GM21786 (cell line): ENCODE results near the gene SLC6A8.
"Not testable (repeated sequence)": the region's sequence is repeated elsewhere in the genome, so short reads cannot be mapped to it uniquely, and the experiment has no call there.

Experiments used
- ATAC-seq: cut with Tn5 transposase; IDR thresholded peaks from one replicate; pipeline ENCODE4 v1.9.1; 2021; ENCODE audit not compliant: unreplicated experiment

The SLC6A8 gene

DNA sequence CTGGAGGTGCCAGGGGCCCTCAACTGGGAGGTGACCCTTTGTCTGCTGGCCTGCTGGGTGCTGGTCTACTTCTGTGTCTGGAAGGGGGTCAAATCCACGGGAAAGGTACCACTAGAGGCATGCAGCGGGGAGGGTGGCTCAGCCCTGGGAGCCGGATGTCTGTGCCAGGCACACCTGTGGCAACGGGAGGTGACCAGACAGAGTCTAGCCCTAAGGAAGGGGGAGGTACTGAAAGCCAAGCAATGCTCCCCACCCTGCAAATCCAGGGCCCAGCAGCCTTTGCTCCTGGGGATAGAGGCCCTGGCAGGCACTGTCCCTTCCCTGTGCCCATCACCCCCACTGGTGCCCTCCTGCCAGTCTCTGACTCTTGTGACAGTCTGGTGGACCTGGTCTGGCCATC, 4.3 kb downstream of the SLC6A8 start:
- no peak for ATAC-seq

DNA sequence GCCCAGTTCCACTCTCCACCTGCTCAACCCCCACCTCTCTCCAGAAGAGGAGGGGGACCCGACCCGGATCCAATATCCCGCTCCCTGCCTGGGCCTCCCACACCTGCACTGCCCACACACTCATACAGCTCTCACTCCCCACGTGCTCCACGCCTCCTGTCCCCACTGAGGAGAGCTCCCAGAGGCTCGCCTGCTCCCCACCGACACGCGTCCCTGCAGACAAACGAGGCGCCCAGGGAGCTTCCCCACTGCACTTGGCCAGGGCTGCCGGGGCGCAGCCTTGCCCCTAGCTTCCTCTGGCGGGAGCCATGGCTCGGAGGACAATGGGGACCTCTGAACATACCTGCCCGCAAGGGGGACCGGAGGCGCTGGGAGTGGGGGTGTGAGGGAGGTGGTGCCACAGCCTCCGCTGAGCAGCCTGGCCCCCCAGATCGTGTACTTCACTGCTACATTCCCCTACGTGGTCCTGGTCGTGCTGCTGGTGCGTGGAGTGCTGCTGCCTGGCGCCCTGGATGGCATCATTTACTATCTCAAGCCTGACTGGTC, 5.0 kb downstream of the SLC6A8 start:
- no peak for ATAC-seq

DNA sequence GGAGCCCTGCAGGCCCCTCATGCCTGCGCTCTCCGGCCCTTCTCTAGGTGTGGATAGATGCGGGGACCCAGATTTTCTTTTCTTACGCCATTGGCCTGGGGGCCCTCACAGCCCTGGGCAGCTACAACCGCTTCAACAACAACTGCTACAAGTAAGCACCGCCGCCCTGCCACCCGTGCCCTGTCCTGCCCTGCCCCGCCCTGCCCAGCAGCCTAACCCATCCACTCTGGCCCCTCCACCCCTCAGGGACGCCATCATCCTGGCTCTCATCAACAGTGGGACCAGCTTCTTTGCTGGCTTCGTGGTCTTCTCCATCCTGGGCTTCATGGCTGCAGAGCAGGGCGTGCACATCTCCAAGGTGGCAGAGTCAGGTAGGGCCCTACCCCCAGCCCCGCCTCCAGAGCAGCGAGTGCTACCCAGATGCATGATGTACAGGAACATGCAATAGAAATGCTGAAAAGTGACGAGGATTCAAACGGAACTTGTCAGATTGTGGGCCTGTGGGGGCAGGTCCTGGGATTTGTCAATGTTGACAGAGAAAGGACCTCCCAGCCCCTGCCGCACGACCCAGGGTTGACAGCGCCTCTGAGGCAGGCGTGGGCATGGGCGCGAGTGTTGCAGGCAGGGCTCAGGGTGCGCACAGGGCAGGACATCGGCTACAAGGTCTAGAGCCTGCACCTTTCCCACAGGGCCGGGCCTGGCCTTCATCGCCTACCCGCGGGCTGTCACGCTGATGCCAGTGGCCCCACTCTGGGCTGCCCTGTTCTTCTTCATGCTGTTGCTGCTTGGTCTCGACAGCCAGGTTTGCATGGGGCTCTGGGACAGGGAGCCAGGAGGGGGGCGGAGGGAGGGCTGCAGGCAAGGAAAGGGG, 5.7 kb downstream of the SLC6A8 start:
- ATAC-seq, result no peak

GRCh38 chrX:153694256-153694655, 6.5 kb downstream of the SLC6A8 start:
- not testable (repeated sequence) for ATAC-seq

DNA sequence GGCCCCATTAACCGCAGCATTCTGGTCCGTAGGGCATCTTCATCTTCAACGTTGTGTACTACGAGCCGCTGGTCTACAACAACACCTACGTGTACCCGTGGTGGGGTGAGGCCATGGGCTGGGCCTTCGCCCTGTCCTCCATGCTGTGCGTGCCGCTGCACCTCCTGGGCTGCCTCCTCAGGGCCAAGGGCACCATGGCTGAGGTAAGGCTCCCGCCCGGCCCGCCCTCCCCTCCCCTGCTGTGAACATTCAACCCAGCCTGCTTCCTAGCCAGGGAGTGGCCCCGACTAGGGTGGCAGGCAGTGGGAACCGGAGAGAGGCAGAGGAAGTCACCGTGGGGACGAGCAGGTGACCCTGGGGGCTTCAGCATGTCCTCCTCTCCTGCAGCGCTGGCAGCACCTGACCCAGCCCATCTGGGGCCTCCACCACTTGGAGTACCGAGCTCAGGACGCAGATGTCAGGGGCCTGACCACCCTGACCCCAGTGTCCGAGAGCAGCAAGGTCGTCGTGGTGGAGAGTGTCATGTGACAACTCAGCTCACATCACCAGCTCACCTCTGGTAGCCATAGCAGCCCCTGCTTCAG, 7.1 kb downstream of the SLC6A8 start:
- ATAC-seq, result no peak

- ATAC-seq, result no peak
Measured at GRCh38 chrX:153696100-153696499, 8.4 kb downstream of the SLC6A8 start.

DNA sequence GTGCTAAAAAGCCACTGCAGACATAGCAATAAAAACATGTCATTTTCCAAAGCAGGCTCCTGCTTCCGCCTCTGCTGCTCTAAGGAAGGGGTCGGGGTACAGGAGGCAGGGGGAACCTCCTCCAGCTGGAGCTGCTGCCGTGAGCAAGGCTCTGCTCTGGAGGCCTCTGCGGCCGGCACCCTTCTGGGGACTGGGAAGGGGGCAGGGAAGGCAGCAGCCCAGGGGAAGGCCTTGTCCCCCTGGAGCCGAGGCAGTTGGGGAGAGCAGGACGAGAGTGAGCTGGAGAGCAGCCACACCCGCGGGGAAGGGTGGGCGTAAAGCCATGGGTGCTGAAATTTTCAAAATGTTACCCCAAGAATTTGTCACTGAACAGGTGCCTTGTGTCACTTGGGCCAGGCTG, 8.8 kb downstream of the SLC6A8 start:
- not testable (repeated sequence) for ATAC-seq

DNA sequence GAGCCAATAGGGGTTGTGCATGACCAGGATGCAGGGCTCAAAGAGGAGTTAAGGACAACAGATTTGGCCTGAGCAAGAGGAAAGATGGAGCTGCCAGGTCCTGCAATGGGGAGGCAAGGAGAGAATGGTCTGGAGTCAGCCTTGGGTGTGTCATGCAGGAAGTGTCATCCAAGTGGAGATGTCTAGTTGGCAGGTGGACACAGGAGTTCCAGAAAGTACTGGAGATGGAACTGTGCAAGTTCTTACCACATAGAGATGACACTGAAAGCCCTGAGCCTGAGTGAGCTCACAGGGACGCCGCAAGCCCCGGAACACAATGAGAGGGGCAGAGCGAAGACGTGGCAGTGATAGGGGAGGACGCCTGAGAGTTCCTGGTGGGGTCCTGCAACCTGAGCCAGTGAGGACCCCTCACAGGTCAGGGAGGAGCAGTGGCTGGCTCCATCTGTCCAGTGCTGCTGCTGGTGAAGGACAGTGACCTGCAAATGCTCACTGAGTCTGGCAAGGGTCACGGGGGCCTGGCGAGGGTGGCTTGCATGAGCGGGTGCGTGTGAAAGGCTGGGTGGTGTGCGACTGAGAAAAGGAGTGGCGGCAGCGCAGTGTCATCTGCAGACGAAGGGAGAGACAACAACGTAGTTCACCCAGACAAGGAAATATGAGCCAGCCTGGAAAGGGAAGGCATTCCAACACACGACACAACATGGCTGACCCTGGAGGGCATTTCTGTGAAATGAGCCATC, 9.4 kb downstream of the SLC6A8 start:
- not testable (repeated sequence) for ATAC-seq

DNA sequence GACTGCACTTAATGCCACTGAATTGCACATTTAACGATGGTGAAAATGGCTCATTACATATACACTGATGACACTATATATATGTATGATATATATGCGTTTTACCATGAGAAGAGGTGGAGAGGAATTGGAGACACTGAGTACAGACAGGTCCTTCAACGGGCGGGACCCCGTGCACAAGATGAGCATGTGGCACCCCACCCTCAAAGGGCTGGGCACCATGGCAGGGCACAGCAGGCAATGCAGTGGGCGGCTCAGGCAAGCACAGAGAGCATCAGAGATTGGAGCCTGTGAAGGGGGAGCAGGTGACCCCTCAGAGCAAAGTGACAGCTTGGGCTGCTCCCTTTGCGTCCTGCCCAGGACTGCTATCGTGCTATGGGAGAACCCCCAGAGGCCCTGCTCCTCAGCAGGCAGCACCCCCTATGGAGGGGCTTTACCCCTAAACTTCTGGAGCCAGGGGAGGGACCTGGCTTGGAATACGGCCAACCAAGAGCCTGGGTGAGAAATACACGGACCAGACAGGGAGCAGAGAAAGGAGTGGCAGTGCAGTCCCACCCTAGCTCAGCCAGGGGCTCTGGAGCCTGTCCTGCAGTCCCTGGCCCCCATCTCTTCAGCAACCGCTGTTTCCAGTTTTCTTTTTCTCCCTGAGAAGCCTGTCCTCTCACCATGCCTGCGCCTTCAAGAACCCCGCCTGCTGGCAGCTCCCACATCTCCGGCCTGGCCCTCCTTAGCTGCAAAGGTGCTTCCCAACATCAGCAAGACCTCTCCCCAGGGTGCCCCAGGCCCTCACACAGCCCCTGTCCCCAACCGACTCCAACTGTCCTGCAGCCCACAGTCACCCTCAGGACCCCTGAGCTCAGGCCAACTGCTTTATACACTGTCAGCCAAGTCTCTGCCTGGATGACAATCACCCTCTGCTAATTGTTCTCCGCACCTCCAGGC, 10.5 kb downstream of the SLC6A8 start:
- no peak for ATAC-seq

DNA sequence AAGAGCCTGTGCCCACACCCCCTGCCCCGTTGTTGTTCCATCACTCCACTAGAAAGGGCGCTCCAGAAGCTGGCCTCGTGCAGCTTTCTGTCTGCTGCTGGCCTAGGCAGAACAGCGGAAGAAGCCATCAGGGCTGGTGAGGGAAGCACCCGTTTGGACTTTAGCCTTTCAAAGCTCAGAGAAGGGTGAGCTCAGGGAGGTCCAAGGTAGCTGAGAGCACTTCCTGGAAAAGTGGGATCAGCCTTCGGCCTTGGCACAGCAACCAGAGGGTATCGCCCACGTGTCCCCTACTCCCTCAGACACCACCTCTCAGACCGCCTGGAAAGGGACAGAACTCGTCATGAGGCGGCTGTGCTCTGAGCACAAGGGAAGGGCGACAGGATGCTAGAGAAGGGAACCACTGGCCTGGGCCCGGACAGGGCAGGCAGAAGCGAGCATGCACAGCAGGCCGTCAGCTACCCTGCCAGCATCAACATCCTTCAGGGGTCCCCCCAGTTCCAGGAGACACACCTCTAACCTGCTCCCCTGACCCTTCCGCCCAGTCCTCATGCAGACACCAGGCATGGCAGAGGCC, 11.6 kb downstream of the SLC6A8 start:
- not testable (repeated sequence) for ATAC-seq

DNA sequence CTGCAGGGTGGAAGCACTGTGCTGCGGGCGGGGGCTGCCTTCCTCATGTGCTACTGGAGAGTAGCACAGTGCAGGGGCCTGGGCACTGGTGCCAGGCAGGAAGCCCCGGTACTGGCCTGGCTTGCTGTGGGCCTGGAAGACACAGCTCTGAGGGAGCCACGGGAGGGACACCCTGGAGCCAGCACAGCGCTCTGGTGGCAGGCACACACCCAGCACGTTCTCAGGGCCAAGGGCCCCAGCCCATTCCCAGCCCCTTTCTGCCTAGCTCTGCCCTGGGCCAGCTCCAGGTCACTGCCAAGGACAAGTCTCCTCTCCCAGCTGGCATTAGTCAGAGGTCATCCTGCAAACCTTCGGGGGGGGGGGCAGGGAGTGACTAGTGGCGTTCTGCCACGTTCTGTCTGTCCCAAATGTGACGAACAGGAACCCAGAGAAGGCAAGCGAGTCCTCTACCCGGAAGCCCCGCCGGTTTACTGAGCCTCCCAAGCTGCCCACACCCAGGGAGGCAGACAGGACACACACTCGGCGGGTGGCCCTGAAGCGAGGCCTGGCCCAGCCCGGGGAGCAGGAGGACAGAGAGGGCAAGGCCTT, 12.2 kb downstream of the SLC6A8 start:
- not testable (repeated sequence) for ATAC-seq

- no peak for ATAC-seq
Measured at GRCh38 chrX:153700376-153700945, 12.7 kb downstream of the SLC6A8 start.

DNA sequence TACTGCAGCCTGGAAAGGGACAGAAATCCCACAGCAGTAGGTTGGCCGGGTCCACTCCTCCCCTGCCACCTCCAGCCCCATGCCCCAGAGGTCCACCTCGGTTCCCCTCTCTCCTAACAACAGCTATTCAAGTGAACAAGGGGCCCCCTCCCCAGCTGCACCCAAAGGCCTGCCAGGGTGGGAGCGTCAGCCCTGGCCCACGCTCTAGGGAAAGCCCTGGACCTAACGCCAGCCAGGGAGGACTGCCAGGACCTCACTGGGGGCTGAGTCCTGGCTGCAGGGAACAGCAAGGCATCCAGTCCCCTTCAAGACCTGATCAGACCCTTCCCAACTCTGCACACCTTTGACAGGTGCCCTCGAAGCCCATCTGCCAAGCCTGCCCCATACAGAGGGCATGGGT, 13.2 kb downstream of the SLC6A8 start:
- ATAC-seq, result no peak

DNA sequence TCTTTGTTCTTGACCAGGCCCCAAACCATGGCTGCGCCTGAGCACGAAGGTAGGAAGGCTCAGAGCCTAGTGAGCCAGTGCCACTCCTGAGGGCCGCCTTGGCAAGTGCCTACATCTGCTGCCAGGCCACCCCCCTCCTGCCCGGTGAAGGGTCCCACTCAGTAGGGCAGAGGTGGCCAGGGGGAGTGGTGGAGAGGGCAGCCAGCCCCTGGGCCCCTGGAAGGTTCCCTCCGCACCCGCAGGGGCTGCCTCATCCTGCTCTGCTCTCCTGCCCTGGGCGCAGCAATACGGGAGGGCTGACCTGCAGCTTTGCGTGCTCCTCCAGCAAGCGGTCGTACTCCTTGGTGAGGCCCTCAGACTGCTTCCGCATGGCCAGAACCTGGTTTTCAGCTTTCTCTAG, 14.0 kb downstream of the SLC6A8 start:
- ATAC-seq, result no peak

GRCh38 chrX:153702336-153703035, 14.8 kb downstream of the SLC6A8 start:
- no peak for ATAC-seq

DNA sequence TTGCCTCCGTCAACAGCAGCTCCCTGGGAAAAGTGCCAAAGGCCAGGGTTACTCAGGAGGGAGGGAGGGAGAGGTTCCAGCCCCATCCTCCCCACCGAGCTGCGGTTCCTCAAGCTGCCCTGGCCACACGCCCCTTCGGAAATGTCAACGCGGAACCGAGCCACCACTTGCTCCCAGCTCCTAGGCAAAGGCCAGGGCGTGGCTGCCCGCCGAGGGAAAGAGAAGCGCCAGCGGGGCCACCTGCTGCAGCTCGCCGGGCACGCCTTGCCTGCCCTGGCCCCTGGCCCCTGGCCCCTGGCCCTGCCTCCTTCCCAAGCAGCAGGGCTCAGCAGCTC, 15.3 kb downstream of the SLC6A8 start:
- no peak for ATAC-seq

DNA sequence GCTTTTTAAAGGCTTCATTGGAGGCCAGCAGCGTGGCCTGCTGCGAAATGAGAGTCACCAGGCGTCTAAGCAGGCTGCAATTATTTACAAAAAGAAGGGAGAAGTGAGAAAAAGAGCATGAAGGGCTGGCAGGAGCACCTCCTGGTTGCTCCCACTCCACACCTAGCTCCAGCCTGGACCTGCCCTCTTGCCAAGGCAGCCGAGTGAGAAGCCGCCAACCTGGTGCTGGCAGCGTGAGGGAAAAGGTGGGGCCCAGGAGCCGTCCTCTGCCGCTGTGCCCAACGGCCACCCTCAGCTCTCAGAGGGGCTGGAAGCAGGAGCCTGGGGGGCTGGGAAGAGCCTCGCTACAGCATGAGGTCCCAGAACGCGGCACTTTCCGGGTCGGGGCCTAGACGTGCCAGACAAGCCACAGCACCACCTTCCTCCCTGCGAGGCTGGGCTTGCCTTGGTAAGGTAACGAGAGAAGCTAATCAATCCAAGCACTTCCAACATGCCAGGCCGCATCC, 16.3 kb downstream of the SLC6A8 start:
- no peak for ATAC-seq

GRCh38 chrX:153704631-153705402, 17.1 kb downstream of the SLC6A8 start:
- ATAC-seq, result not testable (repeated sequence)
